Measurements from ENCODE around the gene DNM3.
A peak's percentile ranks its signal among the peaks of the same experiment; 100 is the strongest.

DNM3 gene

DNA sequence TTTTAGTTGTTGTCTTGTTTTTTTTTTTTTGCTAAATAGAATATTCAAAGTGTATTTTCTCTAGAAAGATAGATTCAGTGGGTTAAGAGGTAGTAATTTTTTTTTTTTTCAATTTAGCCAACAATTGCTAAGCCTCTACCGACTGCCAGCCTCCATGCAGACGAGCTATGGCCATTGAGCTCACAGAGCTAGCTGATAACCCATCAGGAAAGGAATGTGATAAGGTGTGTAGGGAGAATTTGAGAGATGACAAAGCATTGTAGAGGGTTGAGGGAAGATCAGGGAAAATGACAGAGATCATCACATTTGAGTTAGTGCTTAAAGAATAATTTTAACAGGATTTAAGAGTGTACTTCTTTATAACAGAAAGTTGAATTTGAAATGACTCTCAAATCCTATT, 30.6 kb downstream of the DNM3 start:
- DNase-seq (ENCODE audit: low spot score) = no peak

DNA sequence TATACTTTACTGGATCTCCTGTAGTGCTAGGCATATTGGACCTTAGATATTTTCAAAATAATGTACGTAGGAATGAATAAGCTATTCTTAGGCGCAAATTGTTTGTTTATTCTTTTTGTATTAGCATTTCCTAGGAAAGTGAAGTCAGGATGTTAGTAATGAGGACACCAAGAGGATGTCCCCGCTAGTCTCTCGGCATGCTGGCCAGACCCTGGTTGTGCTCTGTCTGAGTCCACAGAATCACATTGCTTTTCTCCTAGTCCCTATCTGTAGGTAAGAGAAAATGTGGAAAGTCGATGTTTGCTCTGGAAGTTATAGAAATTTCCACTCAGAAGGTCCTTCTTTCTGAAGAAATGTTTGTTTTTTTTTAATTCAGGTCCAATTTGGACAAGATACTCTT, 31.1 kb downstream of the DNM3 start:
- no peak for DNase-seq (ENCODE audit: low spot score)

DNA sequence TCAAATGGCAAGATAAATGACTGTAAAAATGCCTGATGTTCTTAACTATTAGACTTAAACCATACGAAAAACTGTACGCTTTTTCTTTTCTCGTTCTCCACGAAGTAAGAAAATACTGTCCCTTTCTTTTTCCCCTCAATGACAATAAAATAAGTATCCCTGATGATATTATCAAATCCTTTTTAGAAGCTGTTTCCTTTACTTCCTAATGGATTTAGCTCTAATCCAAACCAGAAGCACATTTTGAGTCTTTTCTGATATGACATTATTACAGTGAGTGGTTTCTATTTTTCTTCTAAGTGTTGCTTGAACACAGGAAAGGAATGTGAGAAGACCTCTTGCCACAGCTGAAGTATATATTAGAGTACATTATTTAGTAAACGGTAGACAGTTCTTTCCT, 32.4 kb downstream of the DNM3 start:
- DNase-seq (ENCODE audit: low spot score) = no peak

- DNase-seq (ENCODE audit: low spot score) = no peak
Measured at GRCh38 chr1:171877701-171878100, 36.4 kb downstream of the DNM3 start.

DNA sequence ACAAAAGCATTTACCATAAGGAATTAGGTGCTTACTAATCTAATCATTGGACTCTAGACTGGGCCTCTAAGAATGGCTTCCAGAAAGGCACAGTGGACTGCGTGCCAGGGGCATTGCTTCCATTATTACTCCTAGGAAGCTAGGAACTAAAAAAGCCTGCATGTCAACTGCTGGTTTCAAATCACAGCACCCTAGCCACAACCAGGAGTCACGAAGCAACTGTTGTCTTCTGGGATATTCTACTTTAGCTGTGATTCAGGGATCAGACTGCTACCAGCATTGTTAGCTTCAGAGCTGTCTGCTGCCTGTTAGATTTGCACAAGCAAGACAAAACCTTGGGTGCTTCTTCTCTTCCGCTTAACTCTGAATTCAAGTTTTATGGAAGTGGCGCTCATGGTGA, 38.3 kb downstream of the DNM3 start:
- no peak for DNase-seq (ENCODE audit: low spot score)

DNA sequence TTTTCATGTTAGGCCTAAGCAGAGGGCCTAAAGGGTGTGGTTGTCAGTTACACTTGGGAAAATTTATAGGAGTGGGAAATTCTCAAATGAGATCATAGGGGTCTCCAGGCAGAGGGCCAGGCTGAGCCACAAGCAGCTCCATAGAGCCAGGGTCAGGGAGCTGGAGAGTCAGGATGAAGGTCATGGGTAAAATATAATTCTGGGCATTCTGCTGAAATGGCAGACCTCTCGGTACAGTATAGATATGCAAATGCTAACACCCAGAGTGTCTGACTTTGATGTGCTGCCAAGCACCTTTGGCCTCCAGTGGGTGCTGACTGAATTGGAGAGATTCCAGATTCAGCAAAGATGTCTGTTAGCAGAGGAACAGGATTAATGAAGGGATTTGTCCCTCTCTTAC, 40.1 kb downstream of the DNM3 start:
- no peak for DNase-seq (ENCODE audit: low spot score)

DNA sequence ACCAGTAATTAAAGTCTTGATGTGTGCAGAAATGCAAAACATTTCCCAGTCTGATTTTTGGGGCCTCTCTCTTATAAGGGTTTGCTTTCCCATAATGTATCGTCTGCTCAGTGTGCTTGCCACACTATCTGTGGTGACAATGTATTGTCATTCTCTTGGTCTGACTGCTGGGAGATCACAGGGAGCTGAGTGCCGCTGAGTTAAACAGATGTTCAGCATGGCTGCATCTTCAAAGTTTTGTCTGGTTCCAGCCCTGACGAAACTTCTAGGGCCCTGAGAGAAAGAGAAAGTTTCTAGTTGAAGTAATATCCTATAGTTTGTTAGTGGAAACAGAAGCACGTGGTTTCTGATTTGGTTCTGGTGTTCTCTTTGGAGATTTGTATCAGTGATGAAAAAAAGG, 42.6 kb downstream of the DNM3 start:
- DNase-seq (ENCODE audit: low spot score) = no peak

GRCh38 chr1:171884475-171884874, 43.2 kb downstream of the DNM3 start:
- no peak for DNase-seq (ENCODE audit: low spot score)

DNA sequence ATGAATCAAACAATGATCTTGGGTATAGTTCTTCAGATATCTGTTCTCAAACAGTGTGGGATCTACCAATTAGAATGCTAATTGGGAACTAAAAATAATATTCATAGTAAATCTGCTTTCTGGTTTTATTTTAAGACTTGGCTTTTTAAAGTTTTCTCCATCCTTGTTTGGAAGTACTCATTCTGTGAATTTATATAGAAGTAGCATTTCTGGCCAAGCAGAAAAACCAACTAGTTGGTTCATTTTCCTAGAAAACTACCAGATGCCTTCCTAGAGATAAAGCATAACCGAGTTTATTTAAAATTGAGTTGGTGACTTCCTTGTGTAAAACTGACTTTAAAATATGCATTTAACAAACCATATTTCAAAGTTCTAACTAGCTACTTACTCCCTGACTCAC, 48.8 kb downstream of the DNM3 start:
- DNase-seq (ENCODE audit: low spot score) = no peak

- DNase-seq (ENCODE audit: low spot score) = no peak
Measured at GRCh38 chr1:171896936-171897703, 55.8 kb downstream of the DNM3 start.

DNA sequence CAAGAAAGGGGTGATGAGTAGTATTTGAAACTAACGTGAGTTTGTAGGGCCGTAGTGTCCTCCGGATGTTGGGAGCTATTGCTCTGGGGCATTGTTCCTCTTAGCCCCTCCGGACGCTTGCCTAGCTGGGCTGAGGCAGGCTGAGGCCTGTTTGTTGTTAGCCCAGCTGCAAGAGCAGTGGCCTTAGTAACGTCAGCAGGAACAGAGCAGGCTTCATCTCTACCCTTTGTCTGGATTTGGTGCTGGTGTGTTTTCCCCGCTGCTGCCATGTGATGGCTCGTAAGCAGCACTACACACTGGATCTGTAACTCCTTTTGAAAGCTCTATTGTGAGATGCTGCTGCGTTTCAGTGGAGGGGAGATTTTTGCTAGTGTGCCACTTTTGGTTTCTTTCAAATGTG, 57.6 kb downstream of the DNM3 start:
- DNase-seq (ENCODE audit: low spot score) = peak; percentile 69

- DNase-seq (ENCODE audit: low spot score) = no peak
Measured at GRCh38 chr1:171899838-171900237, 58.5 kb downstream of the DNM3 start.

GRCh38 chr1:171901245-171901644, 59.9 kb downstream of the DNM3 start:
- DNase-seq (ENCODE audit: low spot score) = no peak

- no peak for DNase-seq (ENCODE audit: low spot score)
Measured at GRCh38 chr1:171902527-171902926, 61.2 kb downstream of the DNM3 start.

GRCh38 chr1:171904778-171905450, 63.6 kb downstream of the DNM3 start:
- DNase-seq (ENCODE audit: low spot score) = no peak

DNA sequence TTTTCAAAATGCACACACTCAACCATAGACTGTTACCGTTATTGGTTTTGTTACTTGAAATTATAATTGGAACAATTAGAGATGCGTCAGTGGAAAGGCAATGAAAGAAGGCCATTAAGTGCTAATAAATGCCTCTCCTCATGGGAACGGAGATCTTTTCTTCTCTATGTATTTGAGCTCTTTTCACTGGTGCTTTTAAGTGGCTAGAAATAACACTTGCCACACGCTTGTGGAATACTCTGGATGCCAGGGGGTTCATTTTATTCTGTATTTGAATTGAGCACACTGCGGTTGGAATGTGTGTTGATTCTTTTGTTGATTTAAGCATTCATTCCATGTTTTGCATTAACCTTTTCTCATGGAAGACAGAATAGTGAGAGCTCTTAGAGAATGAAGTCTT, 68.4 kb downstream of the DNM3 start:
- DNase-seq (ENCODE audit: low spot score) = no peak

DNA sequence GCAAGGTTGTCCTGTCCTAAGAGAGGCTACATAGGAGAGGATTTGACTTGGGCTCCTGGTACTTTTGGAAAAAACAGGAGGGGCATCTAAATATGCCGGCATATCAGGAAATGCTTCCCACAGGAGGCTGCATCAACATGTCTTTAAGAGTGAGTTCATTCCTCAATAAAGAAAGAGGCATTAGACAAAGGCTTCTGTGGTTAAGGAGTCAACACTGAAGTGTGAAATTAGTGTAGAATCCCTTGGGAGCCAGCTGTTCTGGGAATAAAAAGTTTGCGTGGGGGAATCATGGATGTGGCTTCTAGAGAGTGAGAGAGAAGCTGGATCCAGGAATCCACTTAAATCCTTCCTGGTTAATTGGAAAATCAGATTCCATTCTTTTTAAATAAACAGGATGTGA, 69.5 kb downstream of the DNM3 start:
- no peak for DNase-seq (ENCODE audit: low spot score)

- no peak for DNase-seq (ENCODE audit: low spot score)
Measured at GRCh38 chr1:171911506-171911905, 70.2 kb downstream of the DNM3 start.

DNA sequence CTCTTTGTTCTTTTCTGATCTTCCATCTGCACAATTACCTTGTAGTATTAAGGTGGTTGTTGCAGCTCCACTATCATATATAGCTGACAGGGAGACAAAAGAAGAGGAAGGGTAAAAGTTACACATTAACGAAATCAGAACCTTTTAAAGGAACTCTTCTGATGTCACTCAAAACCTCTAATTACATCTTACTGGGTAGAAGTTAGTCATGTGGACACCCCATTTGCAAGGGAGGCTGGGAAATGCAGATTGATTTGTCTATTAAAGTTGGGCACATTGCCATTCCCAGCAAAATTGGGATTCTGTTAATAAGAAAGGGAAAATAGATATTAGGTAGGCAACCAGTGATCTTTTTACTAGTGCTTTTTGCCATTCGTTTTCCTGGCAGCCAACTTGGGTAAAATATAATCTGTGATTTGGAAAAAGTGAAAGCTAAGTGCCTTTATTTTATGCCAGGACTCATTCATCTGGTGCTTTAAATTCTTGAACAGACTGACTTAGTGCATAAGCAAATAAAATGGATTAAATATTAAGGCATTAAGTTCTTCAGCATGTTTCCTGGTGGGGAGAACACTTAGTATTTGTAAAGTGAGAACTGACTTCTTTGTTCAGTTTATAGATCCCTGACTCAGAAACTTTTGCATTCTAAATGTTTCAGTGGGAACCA, 71.3 kb downstream of the DNM3 start:
- DNase-seq (ENCODE audit: low spot score) = no peak

DNA sequence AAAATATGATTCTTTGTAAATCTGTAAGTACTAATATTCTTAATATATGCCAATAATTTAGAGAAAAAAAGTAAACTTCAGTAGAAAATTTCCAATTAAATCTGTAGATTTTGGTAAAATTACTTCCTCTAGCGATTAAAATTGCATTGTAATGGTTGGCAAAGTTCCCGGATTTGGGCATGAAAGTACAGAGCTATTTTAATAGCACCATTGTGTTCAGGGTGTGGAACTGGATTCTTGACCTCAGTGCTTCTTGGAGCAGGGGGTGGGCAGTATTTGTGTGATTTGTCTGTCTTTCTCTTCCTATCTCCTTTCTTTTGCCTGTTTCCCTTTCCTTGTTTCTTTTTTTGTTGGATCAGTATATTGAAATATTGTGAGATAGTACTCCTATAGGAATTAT, 72.1 kb downstream of the DNM3 start:
- no peak for DNase-seq (ENCODE audit: low spot score)

DNA sequence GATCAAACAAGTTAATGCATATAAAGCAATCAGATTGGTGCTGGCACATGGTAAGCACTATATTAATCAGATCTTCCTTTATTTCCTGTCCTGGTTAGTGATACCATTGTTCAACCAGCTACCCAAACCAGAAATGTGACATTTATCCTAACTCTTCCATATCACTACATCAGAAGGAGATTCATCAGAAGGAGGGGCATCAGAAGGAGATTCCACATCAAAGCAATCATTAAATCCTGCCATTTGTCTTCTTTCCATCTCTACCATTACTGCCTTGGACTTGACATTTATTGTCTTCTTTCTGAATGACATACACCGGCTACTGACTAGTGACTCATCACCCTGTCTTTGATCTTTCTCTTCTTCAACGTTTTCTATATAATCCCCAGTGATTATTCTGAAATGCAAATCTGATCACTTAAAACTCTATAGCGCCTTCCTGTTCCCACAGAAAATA, 75.0 kb downstream of the DNM3 start:
- no peak for DNase-seq (ENCODE audit: low spot score)

DNA sequence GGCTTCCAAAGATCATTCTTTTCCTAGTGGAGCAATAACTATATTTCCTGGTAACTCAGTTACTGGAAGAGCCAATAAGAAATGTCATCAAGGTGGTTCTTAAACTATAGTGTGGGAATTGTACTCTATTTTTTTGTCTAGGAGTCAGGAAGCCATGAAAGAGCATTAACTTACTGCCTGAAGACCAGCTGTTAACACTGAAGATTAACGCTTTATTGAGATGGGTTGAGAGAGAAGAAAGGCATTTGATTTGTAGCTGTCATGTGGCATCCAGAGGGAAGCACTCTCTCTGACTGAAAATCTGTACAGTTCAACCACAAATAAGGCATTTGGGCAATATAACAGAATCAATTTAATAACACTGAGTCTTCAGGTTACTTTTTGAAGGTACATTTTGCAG, 76.0 kb downstream of the DNM3 start:
- DNase-seq (ENCODE audit: low spot score) = no peak
